GM18520 (cell line): ENCODE measurements around the gene SLAMF6.
A peak's percentile ranks its signal among the peaks of the same experiment; 100 is the strongest.
"Not testable (repeated sequence)": the region's sequence is repeated elsewhere in the genome, so short reads cannot be mapped to it uniquely, and the experiment has no call there.

ENCODE experiments used
- ATAC-seq: cut with Tn5 transposase; IDR thresholded peaks from one replicate; pipeline ENCODE4 v1.9.1; 2021; ENCODE audit not compliant: unreplicated experiment

The SLAMF6 gene

GRCh38 chr1:160542303-160542945 is 19.4 kb upstream of the SLAMF6 start:
- no peak for ATAC-seq

- ATAC-seq = no peak
These were observed 18.7 kb upstream of the SLAMF6 start for GRCh38 chr1:160541622-160542302.

- ATAC-seq = no peak
These were observed 17.8 kb upstream of the SLAMF6 start for GRCh38 chr1:160540859-160541233.

GRCh38 chr1:160539990-160540858 is 17.2 kb upstream of the SLAMF6 start:
- ATAC-seq = peak; percentile 79

DNA sequence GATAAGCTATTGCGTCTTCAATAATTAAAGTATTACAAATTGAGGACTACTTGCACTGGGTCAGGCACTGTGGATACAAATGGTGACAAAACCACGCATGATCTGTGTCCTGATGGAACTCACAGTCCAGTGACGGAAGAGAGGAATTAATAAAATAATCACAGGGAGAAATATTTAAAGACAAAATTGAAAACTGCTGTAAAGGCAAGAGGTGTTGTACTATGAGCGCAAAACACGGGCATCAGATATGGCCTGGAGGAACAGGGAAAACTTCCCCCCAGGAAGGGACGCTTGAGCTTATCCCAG is 16.6 kb upstream of the SLAMF6 start:
- ATAC-seq = no peak

DNA sequence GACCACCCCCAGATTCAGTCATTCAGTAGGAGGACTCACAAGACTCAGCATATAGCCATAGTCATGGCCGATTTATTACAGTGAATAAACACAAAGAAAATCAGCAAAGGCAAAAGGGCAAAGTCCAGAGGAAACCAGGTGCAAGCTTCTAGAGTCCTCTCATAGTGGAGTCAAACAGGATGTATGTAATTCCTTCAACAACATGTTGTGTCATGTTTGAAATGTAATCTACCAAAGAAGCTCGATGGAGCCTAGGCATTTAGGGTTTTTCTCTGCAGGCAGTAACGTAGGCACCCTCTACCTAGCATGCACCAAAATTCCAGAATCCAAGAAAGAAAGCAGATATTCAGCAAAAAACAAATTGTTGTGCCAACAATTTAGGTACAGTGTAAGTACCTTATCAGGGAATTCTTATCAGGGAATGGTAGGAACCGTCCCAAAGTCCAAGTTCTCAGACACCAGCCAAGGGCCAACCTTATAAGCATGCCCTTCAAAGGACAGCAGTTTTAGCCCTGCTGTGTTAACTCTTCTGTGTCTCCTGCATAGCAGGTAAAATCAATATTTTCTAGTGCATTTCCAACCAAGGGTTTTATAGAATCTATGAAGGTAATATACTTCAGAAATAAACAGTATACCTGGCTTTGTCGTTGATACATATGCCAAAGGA is 16.1 kb upstream of the SLAMF6 start:
- ATAC-seq = no peak

DNA sequence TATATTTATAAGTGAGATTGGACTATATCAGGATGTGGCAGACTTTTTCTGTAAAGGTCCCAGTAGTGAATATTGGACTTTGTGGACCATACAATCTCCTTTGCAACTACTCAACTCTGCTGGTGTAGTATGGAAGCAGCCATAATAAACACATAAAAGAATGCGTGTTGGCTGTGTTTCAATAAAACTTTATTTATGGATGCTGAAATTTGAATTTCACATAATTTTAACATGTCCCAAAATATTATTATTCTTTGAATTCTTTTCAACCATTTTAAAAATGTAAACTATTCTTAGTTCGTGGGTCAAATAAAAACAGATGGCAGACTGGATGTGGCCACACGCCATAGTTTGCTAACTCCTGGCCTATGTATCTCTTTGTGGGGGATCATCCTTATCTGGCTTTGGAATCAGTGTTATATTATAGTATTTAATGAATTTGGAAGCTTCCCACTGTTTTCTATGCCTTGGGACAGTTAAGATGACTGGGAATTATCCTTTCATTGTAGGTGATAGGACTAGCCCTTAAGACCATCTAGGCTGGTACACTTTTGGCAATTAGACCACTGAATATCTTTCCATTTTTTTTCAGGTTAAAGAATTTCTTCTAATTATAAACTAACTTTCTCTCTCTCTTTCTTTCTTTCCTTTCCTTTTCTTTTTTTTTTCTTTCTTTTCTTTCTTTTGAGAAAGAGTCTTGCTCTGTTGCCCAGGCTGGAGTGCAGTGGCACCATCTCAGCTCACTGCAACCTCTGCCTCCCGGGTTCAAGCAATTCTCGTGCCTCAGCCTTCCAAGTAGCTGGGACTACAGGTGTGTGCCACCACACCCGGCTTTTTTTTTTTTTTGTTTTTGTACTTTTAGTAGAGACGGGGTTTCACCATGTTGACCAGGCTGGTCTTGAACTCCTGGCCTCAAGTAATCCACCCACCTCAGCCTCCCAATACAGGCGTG is 14.9 kb upstream of the SLAMF6 start:
- ATAC-seq = no peak

DNA sequence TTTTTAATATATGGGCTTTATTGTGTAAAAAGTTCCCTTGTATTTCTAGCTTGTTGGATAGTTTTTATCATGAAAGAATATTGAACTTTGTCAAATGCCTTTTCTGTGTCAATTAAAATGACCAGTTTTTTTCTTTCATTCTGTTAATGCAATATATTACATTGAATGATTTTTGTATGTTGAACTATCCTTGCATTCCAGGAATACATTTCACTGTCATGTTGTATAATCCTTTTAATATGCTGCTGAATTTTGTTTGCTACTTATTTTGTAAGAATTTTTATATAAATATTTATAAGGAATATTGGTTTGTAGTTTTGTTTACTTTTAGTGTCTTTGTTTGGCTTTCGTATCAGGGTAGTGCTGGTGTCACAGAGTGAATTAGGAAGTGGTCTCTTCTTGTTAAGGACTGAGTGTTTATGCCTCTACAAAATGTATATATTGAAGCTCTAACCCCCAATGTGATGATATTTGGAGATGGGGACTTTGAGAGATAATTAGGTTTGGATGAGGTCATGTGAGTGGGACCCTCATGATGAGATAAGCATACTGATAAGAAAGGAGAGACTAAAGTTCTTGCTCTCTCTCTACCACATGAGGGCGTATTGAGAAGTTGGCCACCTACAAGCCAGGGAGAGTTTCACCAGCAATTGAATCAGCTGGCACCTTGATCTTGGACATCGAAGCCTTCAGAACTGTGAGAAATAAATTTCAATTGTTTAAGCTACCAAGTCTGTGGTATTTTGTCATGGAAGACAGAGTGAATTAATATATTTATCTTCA is 12.0 kb upstream of the SLAMF6 start:
- no peak for ATAC-seq

GRCh38 chr1:160532557-160532813 is 9.4 kb upstream of the SLAMF6 start:
- not testable (repeated sequence) for ATAC-seq

DNA sequence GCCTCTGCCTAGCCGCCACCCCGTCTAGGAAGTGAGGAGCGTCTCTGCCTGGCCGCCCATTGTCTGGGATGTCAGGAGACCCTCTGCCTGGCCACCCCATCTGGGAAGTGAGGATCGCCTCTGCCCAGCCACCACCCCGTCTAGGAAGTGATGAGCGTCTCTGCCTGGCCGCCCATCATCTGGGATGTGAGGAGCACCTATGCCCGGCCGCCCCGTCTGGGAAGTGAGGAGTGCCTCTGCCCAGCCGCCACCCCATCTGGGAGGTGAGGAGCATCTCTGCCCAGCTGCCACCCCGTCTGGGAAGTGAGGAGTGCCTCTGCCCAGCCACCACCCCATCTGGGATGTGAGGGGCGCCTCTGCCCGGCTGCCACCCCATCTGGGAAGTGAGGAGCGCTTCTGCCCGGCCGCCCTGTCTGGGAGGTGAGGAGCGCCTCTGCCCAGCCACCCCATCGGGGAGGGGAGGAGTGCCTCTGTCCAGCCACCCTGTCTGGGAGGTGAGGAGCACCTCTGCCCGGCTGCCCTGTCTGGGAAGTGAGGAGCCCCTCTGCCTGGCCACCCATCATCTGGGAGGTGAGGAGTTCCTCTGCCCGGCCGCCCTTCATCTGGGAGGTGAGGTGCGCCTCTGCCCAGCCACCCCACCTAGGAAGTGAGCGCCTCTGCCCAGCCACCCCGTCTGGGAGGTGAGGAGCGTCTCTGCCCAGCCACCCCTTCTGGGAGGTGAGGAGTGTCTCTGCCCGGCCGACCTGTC is 8.9 kb upstream of the SLAMF6 start:
- not testable (repeated sequence) for ATAC-seq

DNA sequence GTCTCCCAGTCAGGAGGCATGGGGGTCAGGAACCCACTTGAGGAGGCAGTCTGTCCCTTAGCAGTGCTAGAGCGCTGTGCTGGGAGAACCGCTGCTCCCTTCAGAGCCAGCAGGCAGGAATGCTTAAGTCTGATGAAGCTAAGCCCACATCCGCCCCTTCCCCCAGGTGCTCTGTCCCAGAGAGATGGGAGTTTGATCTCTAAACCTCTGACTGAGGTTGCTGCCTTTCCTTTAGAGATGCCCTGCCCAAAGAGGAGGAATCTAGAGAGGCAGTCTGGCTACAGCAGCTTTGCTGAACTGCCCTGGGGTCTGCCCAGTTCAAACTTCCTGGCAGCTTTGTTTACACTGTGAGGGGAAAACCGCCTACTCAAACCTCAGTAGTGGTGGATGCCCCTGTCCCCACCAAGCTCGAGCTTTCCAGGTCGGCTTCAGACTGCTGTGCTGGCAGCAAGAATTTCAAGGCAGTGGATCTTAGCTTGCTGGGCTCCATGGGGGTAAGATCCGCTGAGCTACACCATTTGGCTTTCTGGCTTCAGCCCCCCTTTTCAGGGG is 6.4 kb upstream of the SLAMF6 start:
- not testable (repeated sequence) for ATAC-seq

DNA sequence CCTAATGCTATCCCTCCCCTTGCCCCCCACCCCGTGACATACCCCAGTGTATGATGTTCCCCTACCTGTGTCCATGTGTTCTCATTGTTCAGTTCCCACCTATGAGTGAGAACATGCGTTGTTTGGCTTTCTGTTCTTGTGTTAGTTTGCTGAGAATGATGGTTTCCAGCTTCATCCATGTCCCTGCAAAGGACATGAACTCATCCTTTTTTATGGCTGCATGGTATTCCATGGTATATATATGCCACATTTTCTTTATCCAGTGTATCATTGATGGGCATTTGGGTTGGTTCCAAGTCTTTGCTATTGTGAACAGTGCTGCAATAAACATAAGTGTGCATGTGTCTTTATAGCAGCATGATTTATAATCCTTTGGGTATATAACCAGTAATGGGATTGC is 734 bp upstream of the SLAMF6 start:
- not testable (repeated sequence) for ATAC-seq

DNA sequence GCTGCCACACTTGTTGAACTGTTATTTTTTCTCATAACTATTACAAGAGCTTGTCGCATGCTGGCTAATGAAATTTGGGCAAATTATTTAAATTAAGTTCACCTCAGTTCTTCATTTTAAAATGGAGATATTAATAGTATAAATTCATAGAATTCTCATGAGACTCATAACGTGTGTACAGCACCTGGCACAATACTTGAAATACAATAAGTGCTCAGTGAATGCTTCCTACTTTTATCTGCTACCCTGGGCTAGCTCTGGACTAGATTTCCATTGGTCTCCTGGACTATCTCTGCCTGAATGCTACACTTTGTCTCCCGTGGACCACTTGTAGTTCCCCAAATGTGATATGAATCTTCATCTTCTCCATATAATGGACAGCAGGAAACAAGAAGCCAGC is 919 bp downstream of the SLAMF6 start:
- ATAC-seq = no peak

DNA sequence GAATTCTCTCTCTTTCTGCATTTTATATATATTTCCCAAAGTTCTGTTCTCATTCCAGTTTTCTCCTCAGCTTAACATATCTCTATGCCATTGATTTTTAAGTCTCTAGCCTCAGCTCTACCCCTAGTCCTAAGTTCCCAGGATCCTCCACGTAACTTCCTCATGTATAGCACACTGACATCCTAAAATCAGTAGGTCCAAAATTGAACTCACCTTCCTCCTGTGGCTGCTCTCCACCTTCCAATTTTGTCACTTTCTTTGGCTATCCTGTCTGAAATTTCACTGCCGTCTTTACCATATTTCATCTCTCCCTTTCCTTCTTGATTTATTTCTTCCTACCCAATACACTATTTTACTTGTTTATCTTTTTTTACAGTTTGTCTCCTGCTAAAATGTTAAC is 1.5 kb downstream of the SLAMF6 start:
- ATAC-seq = no peak

DNA sequence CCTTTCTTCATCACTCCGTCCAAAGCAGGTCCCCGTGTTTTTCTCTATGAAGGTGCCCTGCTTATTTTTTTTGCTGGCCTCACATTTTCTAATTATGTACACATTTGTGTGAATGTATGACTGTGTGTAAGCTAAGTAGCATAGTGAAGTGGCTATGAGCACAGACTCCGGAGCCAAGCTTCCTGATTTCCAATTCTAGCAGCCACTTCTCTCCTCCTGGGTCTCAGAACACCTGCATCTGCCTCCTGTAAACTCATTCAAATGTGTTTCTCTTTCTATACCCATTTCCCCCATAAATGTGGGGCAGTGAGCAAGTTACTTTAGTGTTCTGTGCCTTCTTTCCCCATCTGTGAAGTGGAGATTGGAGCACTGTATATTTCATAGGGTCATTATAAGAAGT is 2.1 kb downstream of the SLAMF6 start:
- ATAC-seq = no peak

GRCh38 chr1:160520582-160520981 is 2.5 kb downstream of the SLAMF6 start:
- ATAC-seq = no peak

DNA sequence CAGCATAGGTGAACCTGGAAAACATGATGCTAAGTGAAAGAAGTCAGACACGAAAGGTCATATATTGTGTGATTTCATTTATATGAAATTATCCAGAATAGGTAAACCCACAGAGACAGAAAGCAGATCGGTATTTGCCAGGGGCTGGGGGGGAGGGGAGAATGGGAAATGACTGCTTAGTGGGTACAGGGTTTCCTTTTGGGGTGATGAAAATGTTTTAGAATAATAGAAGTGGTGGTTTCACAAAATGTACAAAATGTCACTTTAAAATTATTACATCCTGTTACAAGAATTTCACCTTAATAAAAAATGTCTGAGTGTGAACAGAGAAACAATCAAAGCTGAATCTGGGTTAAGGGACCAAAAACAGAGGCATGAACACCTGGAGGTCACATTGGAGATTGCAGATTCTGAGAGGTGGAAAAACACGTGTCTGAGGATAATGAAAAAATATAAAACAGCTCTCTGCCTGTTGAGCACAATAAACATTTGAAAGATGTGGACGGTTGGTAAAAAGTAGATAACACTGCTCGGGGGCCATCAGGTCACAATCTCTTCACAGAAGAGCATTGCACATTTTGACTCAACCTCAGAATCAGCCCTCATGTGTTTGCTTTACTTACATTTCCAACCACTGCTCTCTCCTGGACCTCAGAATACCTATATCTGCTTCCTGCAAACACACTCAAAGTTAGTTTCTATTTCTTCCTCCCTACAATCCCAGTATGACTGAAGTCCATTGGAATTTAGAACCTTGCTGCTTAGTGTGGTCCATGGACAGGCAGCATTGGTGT is 3.2 kb downstream of the SLAMF6 start:
- ATAC-seq = no peak

DNA sequence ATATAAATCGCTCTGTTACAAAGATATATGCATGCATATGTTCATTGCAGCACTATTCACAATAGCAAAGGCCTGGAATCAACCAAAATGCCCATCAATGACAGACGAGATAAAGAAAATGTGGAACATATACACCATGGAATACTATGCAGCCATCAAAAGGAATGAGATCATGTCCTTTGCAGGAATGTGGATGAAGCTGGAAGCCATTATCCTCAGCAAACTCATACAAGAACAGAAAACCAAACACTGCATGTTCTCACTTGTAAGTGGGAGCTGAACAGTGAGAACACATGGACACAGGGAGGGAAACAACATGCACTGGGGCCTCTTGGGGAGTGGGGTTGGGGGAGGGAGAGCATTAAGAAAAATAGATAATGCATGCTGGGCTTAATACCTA is 5.5 kb downstream of the SLAMF6 start:
- ATAC-seq = not testable (repeated sequence)
